A549 (cell line): ENCODE data around the gene ACSL3.

ENCODE experiments used
- CTCF ChIP-seq: fragments of >200 bp; sonication (Bioruptor Twin); formaldehyde crosslinking; IDR thresholded peaks from 3 replicates; pipeline ENCODE4 v1.5.1; 2016
- EP300 ChIP-seq, 2 experiments: fragments of >200 bp; sonication (Bioruptor Twin); formaldehyde crosslinking; IDR thresholded peaks; 2 replicates in 1 of 2; 3 replicates in 1 of 2; pipeline ENCODE4 v1.6.1; 2016 to 2017
- FOSB ChIP-seq: fragments of 250-450 bp; sonication (Bioruptor Pico); IDR thresholded peaks from 2 replicates; pipeline ENCODE4 v1.5.0; 2020; ENCODE audit warnings: mild to moderate bottlenecking, moderate library complexity
- HDAC2 ChIP-seq: fragments of 200-600 bp; sonication (generic); IDR thresholded peaks from 2 replicates; pipeline ENCODE4 v1.6.1; 2016
- HMGXB4 ChIP-seq: fragments of 250-450 bp; sonication (Bioruptor Pico); IDR thresholded peaks from 2 replicates; pipeline ENCODE4 v1.5.0; 2021; ENCODE audit warnings: mild to moderate bottlenecking, moderate library complexity, borderline replicate concordance
- KDM5A ChIP-seq: fragments of 200-600 bp; sonication (generic); IDR thresholded peaks from 2 replicates; pipeline ENCODE4 v1.6.1; 2016; ENCODE audit warnings: antibody characterized with exemption, mild to moderate bottlenecking
- MAZ ChIP-seq: fragments of 150-350 bp; IDR thresholded peaks from 2 replicates; pipeline ENCODE4 v1.6.1; 2014; ENCODE audit warnings: antibody characterized with exemption, low read depth, low read length, borderline replicate concordance
- NFE2L2 ChIP-seq: fragments of 150-350 bp; conservative IDR thresholded peaks from 2 replicates; pipeline ENCODE4 v1.6.1; 2014; ENCODE audit warnings: low read length
- POLR2A ChIP-seq: IDR thresholded peaks from 2 replicates; pipeline ENCODE4 v1.6.1; 2012; ENCODE audit warnings: mild to moderate bottlenecking, low read length
- RCOR1 ChIP-seq: fragments of 150-350 bp; IDR thresholded peaks from 2 replicates; pipeline ENCODE4 v1.6.1; 2014; ENCODE audit warnings: antibody characterized with exemption, low read length, low read depth
- RFX5 ChIP-seq: fragments of 450-650 bp; IDR thresholded peaks from 2 replicates; pipeline ENCODE4 v1.7.1; 2014; ENCODE audit warnings: antibody characterized with exemption, mild to moderate bottlenecking, moderate library complexity
- SREBF2 ChIP-seq: fragments of 450-650 bp; IDR thresholded peaks from 2 replicates; pipeline ENCODE4 v1.6.1; 2014; ENCODE audit warnings: mild to moderate bottlenecking, moderate library complexity
- TP53 ChIP-seq: fragments of 250-450 bp; sonication (Bioruptor Pico); IDR thresholded peaks from 2 replicates; pipeline ENCODE4 v1.5.0; 2021; ENCODE audit warnings: mild to moderate bottlenecking, moderate library complexity

GRCh38 chr2:222854773-222855700, 5.8 kb upstream of the ACSL3 start:
- TF ChIP-seq NFE2L2 (no peak), SREBF2 (no peak), CTCF (no peak), POLR2A (no peak), HMGXB4 (CRISPR knock-in tag) (no peak), RFX5 (no peak), KDM5A (no peak), RCOR1 (no peak), TP53 (CRISPR knock-in tag) (no peak), MAZ (no peak), HDAC2 (no peak), EP300 (IDR thresholded peaks at IDR 0.05) (no peak), FOSB (CRISPR knock-in tag) (no peak)
